H9 (cell line): Measurements from ENCODE around the gene LRP3. TPM values are rescaled to one million over a fixed set of nuclear protein-coding genes. Genes with fewer than 3 reads are reported as not detected.

Source experiments
- DNase-seq: peaks from one replicate; pipeline ENCODE4 v3.0.0-alpha.2; 2017
- H2AFZ ChIP-seq: one replicate; pipeline ENCODE4 v1.6.1; 2013; ENCODE audit warnings: mild to moderate bottlenecking, low read length, control low read depth, moderate library complexity
- H2AK5ac ChIP-seq: 2 replicates; pipeline ENCODE4 v1.6.1; 2013; ENCODE audit warnings: low read length, control low read depth, mixed read lengths; ENCODE audit not compliant: insufficient read length
- H2BK120ac ChIP-seq: one replicate; pipeline ENCODE4 v1.6.1; 2013; ENCODE audit warnings: low read depth, mild to moderate bottlenecking, low read length, control low read depth, inconsistent platforms; ENCODE audit not compliant: poor library complexity, severe bottlenecking
- H2BK12ac ChIP-seq: 2 replicates; pipeline ENCODE4 v1.6.1; 2013; ENCODE audit warnings: low read length, control low read depth, mixed read lengths, low read depth; ENCODE audit not compliant: insufficient read length
- H2BK15ac ChIP-seq: 2 replicates; pipeline ENCODE4 v1.6.1; 2013; ENCODE audit warnings: low read depth, low read length, control low read depth
- H2BK20ac ChIP-seq: one replicate; pipeline ENCODE4 v1.6.1; 2013; ENCODE audit warnings: low read depth, mild to moderate bottlenecking, low read length, control low read depth, inconsistent platforms; ENCODE audit not compliant: poor library complexity, severe bottlenecking
- H2BK5ac ChIP-seq: 2 replicates; pipeline ENCODE4 v1.6.1; 2013; ENCODE audit warnings: low read length, control low read depth, mixed read lengths; ENCODE audit not compliant: insufficient read length
- H3K14ac ChIP-seq: 2 replicates; pipeline ENCODE4 v1.6.1; 2013; ENCODE audit warnings: low read length, control low read depth; ENCODE audit not compliant: insufficient read depth
- H3K18ac ChIP-seq: 2 replicates; pipeline ENCODE4 v1.6.1; 2013; ENCODE audit warnings: low read depth, mild to moderate bottlenecking, mixed read lengths, low read length, control low read depth; ENCODE audit not compliant: insufficient read length
- H3K23ac ChIP-seq: 2 replicates; pipeline ENCODE4 v1.6.1; 2013; ENCODE audit warnings: low read length, control low read depth, mixed read lengths, low read depth; ENCODE audit not compliant: insufficient read length
- H3K23me2 ChIP-seq: 2 replicates; pipeline ENCODE4 v1.6.1; 2013; ENCODE audit warnings: low read depth, mild to moderate bottlenecking, mixed read lengths, low read length, control low read depth; ENCODE audit not compliant: insufficient read length, poor library complexity, severe bottlenecking
- H3K27ac ChIP-seq: 2 replicates; pipeline ENCODE4 v1.5.1; 2013; ENCODE audit warnings: low read length, control low read depth, mixed read lengths, low read depth; ENCODE audit not compliant: insufficient read length
- H3K27me3 ChIP-seq: 2 replicates; pipeline ENCODE4 v1.6.1; 2013; ENCODE audit warnings: low read length, control low read depth, inconsistent platforms; ENCODE audit not compliant: insufficient read depth
- H3K4ac ChIP-seq: 2 replicates; pipeline ENCODE4 v1.6.1; 2013; ENCODE audit warnings: low read depth, mild to moderate bottlenecking, control low read depth, inconsistent platforms, low read length, moderate library complexity
- H3K4me1 ChIP-seq: 2 replicates; pipeline ENCODE4 v1.6.1; 2013; ENCODE audit warnings: low read length, control low read depth, inconsistent platforms; ENCODE audit not compliant: insufficient read depth
- H3K4me2 ChIP-seq: 2 replicates; pipeline ENCODE4 v1.6.1; 2013; ENCODE audit warnings: low read length, control low read depth, mixed read lengths; ENCODE audit not compliant: insufficient read length, insufficient read depth
- H3K56ac ChIP-seq: 2 replicates; pipeline ENCODE4 v1.6.1; 2013; ENCODE audit warnings: low read depth, mild to moderate bottlenecking, mixed read lengths, low read length, control low read depth; ENCODE audit not compliant: insufficient read length
- H3K79me1 ChIP-seq: 2 replicates; pipeline ENCODE4 v1.6.1; 2013; ENCODE audit warnings: low read depth, mild to moderate bottlenecking, moderate library complexity, low read length, control low read depth, inconsistent platforms; ENCODE audit not compliant: insufficient read depth, poor library complexity, severe bottlenecking
- H3K79me2 ChIP-seq: 2 replicates; pipeline ENCODE4 v1.6.1; 2013; ENCODE audit warnings: low read length, control low read depth, inconsistent platforms; ENCODE audit not compliant: insufficient read depth
- H3K9ac ChIP-seq: 2 replicates; pipeline ENCODE4 v1.6.1; 2013; ENCODE audit warnings: low read length, control low read depth, mixed read lengths; ENCODE audit not compliant: insufficient read length; ENCODE audit errors: extremely low read depth
- H3K9me3 ChIP-seq: one replicate; pipeline ENCODE4 v1.6.1; 2013; ENCODE audit warnings: low read depth, low read length, inconsistent platforms; ENCODE audit not compliant: control insufficient read depth
- H3T11ph ChIP-seq: one replicate; pipeline ENCODE4 v1.6.1; 2013; ENCODE audit warnings: mild to moderate bottlenecking, low read length, control low read depth, inconsistent platforms
- H4K20me1 ChIP-seq: one replicate; pipeline ENCODE4 v1.6.1; 2013; ENCODE audit not compliant: control insufficient read depth, insufficient read length, insufficient read depth
- H4K5ac ChIP-seq: 2 replicates; pipeline ENCODE4 v1.6.1; 2013; ENCODE audit warnings: low read depth, mild to moderate bottlenecking, mixed read lengths, low read length, control low read depth; ENCODE audit not compliant: insufficient read length
- H4K8ac ChIP-seq: replicated peaks from 2 replicates; pipeline ENCODE4 v1.6.1; 2013; ENCODE audit warnings: low read length, control low read depth, mixed read lengths, low read depth; ENCODE audit not compliant: insufficient read length
- H4K91ac ChIP-seq: 2 replicates; pipeline ENCODE4 v1.6.1; 2013; ENCODE audit warnings: low read depth, mild to moderate bottlenecking, moderate library complexity, mixed read lengths, low read length, control low read depth; ENCODE audit not compliant: insufficient read length
- H3K27ac Mint-ChIP-seq, 3 experiments: 2 replicates in 2 of 3; 3 replicates in 1 of 3; pipeline ENCODE4 v1.8.0; 2020 to 2021; ENCODE audit warnings: mixed read lengths in 3 of 3, mild to moderate bottlenecking in 1 of 3, moderate library complexity in 1 of 3
- H3K27me3 Mint-ChIP-seq: 2 replicates; pipeline ENCODE4 v1.8.0; 2021; ENCODE audit warnings: low read depth, mild to moderate bottlenecking, moderate library complexity, mixed read lengths
- H3K36me3 Mint-ChIP-seq, 3 experiments: 2 replicates in 2 of 3; 3 replicates in 1 of 3; pipeline ENCODE4 v1.8.0; 2020 to 2021; ENCODE audit warnings: low read depth in 3 of 3, mixed read lengths in 3 of 3; ENCODE audit not compliant: insufficient read depth in 1 of 3
- H3K4me1 Mint-ChIP-seq, 2 experiments: 2 replicates each; pipeline ENCODE4 v1.8.0; 2020; ENCODE audit warnings: mixed read lengths in 2 of 2
- H3K4me3 Mint-ChIP-seq, 2 experiments: 2 replicates in 1 of 2; 3 replicates in 1 of 2; pipeline ENCODE4 v1.8.0; 2020 to 2021; ENCODE audit warnings: mild to moderate bottlenecking in 2 of 2, mixed read lengths in 2 of 2, moderate library complexity in 1 of 2
- H3K9me3 Mint-ChIP-seq, 2 experiments: 2 replicates in 1 of 2; 3 replicates in 1 of 2; pipeline ENCODE4 v1.8.0; 2020; ENCODE audit warnings: mild to moderate bottlenecking in 2 of 2, mixed read lengths in 2 of 2, moderate library complexity in 1 of 2
- CTCF ChIP-seq: fragments of 200-600 bp; sonication (generic); conservative IDR thresholded peaks from 3 replicates; pipeline ENCODE4 v1.8.0; 2021; ENCODE audit warnings: antibody characterized with exemption, mild to moderate bottlenecking
- WGBS: extraction: QIAGEN DNeasy Blood & Tissue Kit; methylation state at CpG from one replicate; pipeline ENCODE4 v1.1.7; 2013; ENCODE audit warnings: missing lambda C conversion rate, low lambda C conversion rate, mixed read lengths; ENCODE audit not compliant: insufficient read length; ENCODE audit errors: extremely low coverage; 5-methylcytosine and 5-hydroxymethylcytosine counted together
- total RNA-seq: library from RNA; stranded (reverse); gene quantifications from 2 replicates; pipeline ENCODE4 v1.2.1, GENCODE V29; 2021

The LRP3 gene
- total RNA-seq, 1 experiment from 2014 or later: 29.2 TPM

DNA sequence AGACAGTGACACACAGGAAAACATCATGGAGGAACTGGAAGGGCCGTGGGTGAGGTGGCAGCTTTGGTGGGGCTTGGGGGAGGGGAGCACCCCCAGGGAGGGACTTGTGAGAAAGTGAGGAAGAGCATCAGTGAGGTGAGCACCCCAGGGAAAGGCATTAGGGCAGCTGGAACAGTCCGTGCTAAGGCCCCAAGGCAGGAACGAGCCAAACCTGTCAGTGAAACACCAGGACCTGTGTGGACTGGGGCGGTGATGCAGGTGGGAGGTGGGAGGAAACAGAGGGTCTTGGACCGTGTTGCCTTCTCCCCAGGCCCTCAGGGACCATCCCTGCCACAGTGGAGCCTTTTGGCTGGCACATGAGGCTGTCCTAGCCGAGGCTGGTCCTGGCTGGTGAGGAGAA lies 48.8 kb downstream of the LRP3 start:
- no peak overlapping the region for H2BK20ac ChIP-seq
- Mint-ChIP-seq H3K9me3 (peaks cover 9 to 10% of the 10 kb centered on the region in 2 experiments; a peak in 3 of 5 replicates), H3K27me3 (peaks cover 14% of the 10 kb centered on the region), H3K27ac (no peak overlapping the region), H3K4me1 (peaks cover 0 to 4% of the 10 kb centered on the region in 2 experiments; a peak in 1 of 4 replicates), H3K36me3 (peaks cover 0 to 5% (median 3%) of the 10 kb centered on the region in 3 experiments; a peak in 2 of 7 replicates), H3K4me3 (no peak overlapping the region)
- H4K20me1 ChIP-seq: no peaks in the 10 kb centered on the region
- no peak overlapping the region for H4K8ac ChIP-seq
- no CpG with 5 or more reads among the region's 6 CpGs for WGBS
- no peak overlapping the region for H2BK12ac ChIP-seq
- H4K91ac ChIP-seq: no peak overlapping the region
- no peak overlapping the region for H2BK15ac ChIP-seq
- no peak overlapping the region for H2AK5ac ChIP-seq
- H3K23me2 ChIP-seq: no peaks in the 10 kb centered on the region
- no peak overlapping the region for H3K14ac ChIP-seq
- no peak overlapping the region for H2BK120ac ChIP-seq
- no peak overlapping the region for H3K4ac ChIP-seq
- no peak overlapping the region for H3K18ac ChIP-seq
- H2BK5ac ChIP-seq: no peak overlapping the region
- H3T11ph ChIP-seq: no peak overlapping the region
- H3K4me2 ChIP-seq: no peak overlapping the region
- H3K79me2 ChIP-seq: no peaks in the 10 kb centered on the region
- no peak overlapping the region for H3K56ac ChIP-seq
- no peak for TF ChIP-seq CTCF
- no peak overlapping the region for H2AFZ ChIP-seq
- H3K23ac ChIP-seq: no peak overlapping the region
- no peaks in the 10 kb centered on the region for H3K79me1 ChIP-seq
- H4K5ac ChIP-seq: no peak overlapping the region
- H3K9me3 ChIP-seq: no peaks in the 10 kb centered on the region
- H3K27me3 ChIP-seq: no peaks in the 10 kb centered on the region
- H3K4me1 ChIP-seq: no peaks in the 10 kb centered on the region
- no peak overlapping the region for H3K27ac ChIP-seq
- DNase-seq: no peak
- H3K9ac ChIP-seq: no peak overlapping the region
